HEK293 (cell line): ENCODE measurements around the gene YARS1.

ENCODE experiments used
- CTCF ChIA-PET: fragments of 350-600 bp; formaldehyde crosslinking; extraction: SDS; loops from one replicate; lab custom pipeline; 2021; ENCODE audit warnings: antibody characterized with exemption; lab: Yijun Ruan, JAX
- POLR2A ChIA-PET: fragments of 300-600 bp; formaldehyde crosslinking; extraction: SDS; loops from one replicate; lab custom pipeline; 2020; ENCODE audit warnings: antibody characterized with exemption, inconsistent platforms; lab: Yijun Ruan, JAX
- H3K27ac ChIP-seq: fragments of 200-500 bp; sonication (Bioruptor generic); 2 replicates; pipeline ENCODE4 v1.5.1; 2014; ENCODE audit warnings: low read depth, low read length, control low read depth, inconsistent platforms; ENCODE audit errors: extremely low read depth
- H3K36me3 ChIP-seq, 2 experiments: fragments of 200-500 bp in 1 of 2; sonication (Bioruptor generic) in 1 of 2; 1 replicate in 1 of 2; 2 replicates in 1 of 2; pipeline ENCODE4 v1.5.1; 2014 to 2017; ENCODE audit warnings: inconsistent platforms in 2 of 2, low read length in 2 of 2; ENCODE audit not compliant: control insufficient read depth in 2 of 2, insufficient read depth in 1 of 2
- H3K4me1 ChIP-seq: fragments of 200-500 bp; sonication (Bioruptor generic); 2 replicates; pipeline ENCODE4 v1.5.1; 2014; ENCODE audit warnings: mild to moderate bottlenecking, low read length, inconsistent platforms; ENCODE audit not compliant: control insufficient read depth, insufficient read depth
- H3K4me3 ChIP-seq: 2 replicates; pipeline ENCODE4 v1.5.1; 2011; ENCODE audit warnings: low read depth, mild to moderate bottlenecking, control low read depth, low read length, moderate library complexity
- H3K9me3 ChIP-seq: fragments of 200-500 bp; sonication (Bioruptor generic); 2 replicates; pipeline ENCODE4 v1.5.1; 2014; ENCODE audit warnings: low read depth, low read length, inconsistent platforms; ENCODE audit not compliant: control insufficient read depth, insufficient read depth
- GFI1B ChIP-seq: fragments of 450-650 bp; formaldehyde crosslinking; IDR thresholded peaks from 2 replicates; pipeline ENCODE4 v1.5.1; 2016; ENCODE audit warnings: missing biosample characterization, missing genetic modification characterization
- KLF7 ChIP-seq: fragments of 450-650 bp; formaldehyde crosslinking; IDR thresholded peaks from 2 replicates; pipeline ENCODE4 v1.5.1; 2016; ENCODE audit warnings: missing biosample characterization, missing genetic modification characterization, borderline replicate concordance
- KLF8 ChIP-seq: fragments of 450-650 bp; formaldehyde crosslinking; IDR thresholded peaks from 2 replicates; pipeline ENCODE4 v1.5.1; 2016; ENCODE audit warnings: missing biosample characterization, missing genetic modification characterization
- MYNN ChIP-seq: fragments of 450-650 bp; formaldehyde crosslinking; IDR thresholded peaks from 2 replicates; pipeline ENCODE4 v1.5.1; 2016; ENCODE audit warnings: missing biosample characterization, missing genetic modification characterization, borderline replicate concordance
- OVOL3 ChIP-seq: fragments of 450-650 bp; formaldehyde crosslinking; IDR thresholded peaks from 2 replicates; pipeline ENCODE4 v1.5.1; 2016; ENCODE audit warnings: missing biosample characterization, missing genetic modification characterization
- TCF7L2 ChIP-seq: IDR thresholded peaks from 2 replicates; pipeline ENCODE4 v1.6.1; 2011; ENCODE audit warnings: low read depth, mild to moderate bottlenecking, inconsistent platforms, low read length, moderate library complexity, borderline replicate concordance
- YY1 ChIP-seq: fragments of 450-650 bp; formaldehyde crosslinking; IDR thresholded peaks from 2 replicates; pipeline ENCODE4 v1.5.1; 2018; ENCODE audit warnings: missing biosample characterization, missing genetic modification characterization
- ZNF114 ChIP-seq: fragments of 450-650 bp; formaldehyde crosslinking; IDR thresholded peaks from 2 replicates; pipeline ENCODE4 v1.5.0; 2017; ENCODE audit warnings: missing biosample characterization, missing genetic modification characterization
- ZNF155 ChIP-seq: fragments of 450-650 bp; formaldehyde crosslinking; IDR thresholded peaks from 2 replicates; pipeline ENCODE4 v1.5.1; 2016; ENCODE audit warnings: missing biosample characterization, missing genetic modification characterization
- ZNF211 ChIP-seq: fragments of 450-650 bp; formaldehyde crosslinking; IDR thresholded peaks from 2 replicates; pipeline ENCODE4 v1.5.1; 2016; ENCODE audit warnings: low read depth, missing biosample characterization, missing genetic modification characterization
- ZNF292 ChIP-seq: fragments of 450-650 bp; formaldehyde crosslinking; IDR thresholded peaks from 2 replicates; pipeline ENCODE4 v1.5.1; 2016; ENCODE audit warnings: low read depth, missing biosample characterization, missing genetic modification characterization, borderline replicate concordance
- ZNF311 ChIP-seq: fragments of 450-650 bp; formaldehyde crosslinking; IDR thresholded peaks from 2 replicates; pipeline ENCODE4 v1.5.1; 2017; ENCODE audit warnings: missing biosample characterization, missing genetic modification characterization, borderline replicate concordance
- ZNF416 ChIP-seq: fragments of 450-650 bp; formaldehyde crosslinking; IDR thresholded peaks from 2 replicates; pipeline ENCODE4 v1.5.1; 2016; ENCODE audit warnings: missing biosample characterization, missing genetic modification characterization
- ZNF426 ChIP-seq: fragments of 450-650 bp; formaldehyde crosslinking; IDR thresholded peaks from 2 replicates; pipeline ENCODE4 v1.5.1; 2017; ENCODE audit warnings: missing biosample characterization, missing genetic modification characterization, mild to moderate bottlenecking, inconsistent platforms, moderate library complexity
- ZNF560 ChIP-seq: fragments of 450-650 bp; formaldehyde crosslinking; IDR thresholded peaks from 2 replicates; pipeline ENCODE4 v1.5.1; 2017; ENCODE audit warnings: missing biosample characterization, missing genetic modification characterization, borderline replicate concordance
- ZSCAN30 ChIP-seq: fragments of 450-650 bp; IDR thresholded peaks from 2 replicates; pipeline ENCODE4 v1.5.1; 2018; ENCODE audit warnings: missing biosample characterization, mild to moderate bottlenecking, missing genetic modification characterization, moderate library complexity
- TF ChIP-seq, protein P1 (sequence below): fragments of 450-650 bp; formaldehyde crosslinking; IDR thresholded peaks from 2 replicates; pipeline ENCODE4 v1.5.1; 2016; ENCODE audit warnings: missing biosample characterization, missing genetic modification characterization
- TF ChIP-seq, protein P2 (sequence below): fragments of 450-650 bp; formaldehyde crosslinking; IDR thresholded peaks from 2 replicates; pipeline ENCODE4 v1.5.1; 2016; ENCODE audit warnings: missing biosample characterization, missing genetic modification characterization
- TF ChIP-seq, protein P3 (sequence below): fragments of 450-650 bp; formaldehyde crosslinking; IDR thresholded peaks from 2 replicates; pipeline ENCODE4 v1.5.1; 2016; ENCODE audit warnings: missing biosample characterization, missing genetic modification characterization

YARS1 gene

DNA sequence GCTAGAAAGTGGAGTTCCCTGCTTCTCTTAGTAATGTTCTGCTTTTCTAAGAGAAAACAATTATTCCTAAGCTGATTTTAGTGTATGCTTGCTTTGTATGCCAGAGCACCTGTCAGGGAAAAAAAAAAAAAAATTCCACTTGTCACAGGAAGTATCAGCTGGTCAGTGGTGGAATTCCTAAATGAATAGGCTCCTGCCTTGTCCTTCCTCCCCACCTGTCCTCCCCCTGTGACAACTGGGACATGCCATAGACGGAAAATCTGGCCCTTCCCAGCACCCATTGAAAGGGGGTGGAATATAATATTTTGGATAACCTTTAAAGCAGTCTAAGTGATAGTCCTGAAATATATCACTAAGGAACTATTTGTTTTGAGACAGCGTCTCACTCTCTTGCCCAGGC, 42.8 kb upstream of the YARS1 start (continued):
- TF ChIP-seq ZNF416 (tag by site-specific recombination) = no peak
- TF ChIP-seq YY1 (tag by site-specific recombination) = no peak
- no peak for TF ChIP-seq KLF8 (tag by site-specific recombination)
- no peak for TF ChIP-seq ZNF426 (tag by site-specific recombination)
- TF ChIP-seq ZNF560 = no peak

DNA sequence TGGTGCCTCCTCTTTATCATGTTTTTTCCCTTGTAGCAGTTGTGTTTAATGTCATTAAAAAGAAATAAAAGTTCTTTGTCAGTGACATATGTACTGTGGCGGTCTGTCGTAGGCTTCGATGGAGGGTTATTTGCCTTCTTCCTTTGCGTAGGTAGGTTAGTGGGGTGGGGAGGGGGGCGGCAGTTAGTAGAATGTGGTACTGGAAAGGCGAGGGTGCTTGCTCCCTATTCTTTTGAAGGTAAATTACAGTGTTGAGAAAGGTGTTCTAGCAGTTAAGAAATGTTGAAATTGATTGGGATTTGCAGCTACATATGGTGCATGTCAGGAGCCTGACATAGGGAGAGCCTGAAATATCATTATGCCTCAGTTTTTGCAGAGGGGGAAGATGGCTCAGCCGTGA, 41.6 kb upstream of the YARS1 start:
- TF ChIP-seq, protein P1, sequence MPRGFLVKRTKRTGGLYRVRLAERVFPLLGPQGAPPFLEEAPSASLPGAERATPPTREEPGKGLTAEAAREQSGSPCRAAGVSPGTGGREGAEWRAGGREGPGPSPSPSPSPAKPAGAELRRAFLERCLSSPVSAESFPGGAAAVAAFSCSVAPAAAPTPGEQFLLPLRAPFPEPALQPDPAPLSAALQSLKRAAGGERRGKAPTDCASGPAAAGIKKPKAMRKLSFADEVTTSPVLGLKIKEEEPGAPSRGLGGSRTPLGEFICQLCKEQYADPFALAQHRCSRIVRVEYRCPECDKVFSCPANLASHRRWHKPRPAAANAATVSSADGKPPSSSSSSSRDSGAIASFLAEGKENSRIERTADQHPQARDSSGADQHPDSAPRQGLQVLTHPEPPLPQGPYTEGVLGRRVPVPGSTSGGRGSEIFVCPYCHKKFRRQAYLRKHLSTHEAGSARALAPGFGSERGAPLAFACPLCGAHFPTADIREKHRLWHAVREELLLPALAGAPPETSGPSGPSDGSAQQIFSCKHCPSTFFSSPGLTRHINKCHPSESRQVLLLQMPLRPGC (tag by site-specific recombination) = no peak
- TF ChIP-seq ZNF155 (no peak), GFI1B (no peak), ZNF311 (tag by site-specific recombination) (no peak), TCF7L2 (no peak), ZNF292 (no peak), ZSCAN30 (tag by site-specific recombination) (no peak), KLF7 (tag by site-specific recombination) (no peak)
- H3K36me3 ChIP-seq = peaks cover 25 to 97% of the 10 kb centered on the region in 2 experiments
- CTCF ChIA-PET = interaction anchor here (1.0 kb wide), 1 partner anchor 14 kb away, joined by 5 read pairs; no protein-coding TSS in a partner anchor

DNA sequence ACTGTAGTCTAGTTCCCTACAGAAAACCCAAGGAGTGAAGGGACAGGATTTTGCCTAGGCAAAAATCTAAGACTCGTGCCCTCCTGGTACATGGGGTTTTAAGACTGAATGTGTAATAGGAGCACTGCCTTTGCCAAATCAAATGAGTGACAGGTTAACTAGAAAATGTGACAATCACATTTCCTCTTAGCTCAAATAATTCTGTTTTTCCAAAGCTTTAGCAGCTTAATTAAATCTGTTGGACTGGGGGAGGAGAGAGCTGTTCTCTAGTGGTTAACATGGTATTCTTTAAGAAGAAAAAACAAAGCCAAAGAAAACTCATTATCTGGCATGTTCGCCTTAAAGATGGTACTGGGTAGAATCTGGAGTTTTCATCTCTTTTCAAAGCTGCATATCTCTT, 41.0 kb upstream of the YARS1 start:
- no peak overlapping the region for H3K27ac ChIP-seq
- no peaks in the 10 kb centered on the region for H3K4me1 ChIP-seq
- no peak overlapping the region for H3K4me3 ChIP-seq
- no peaks in the 10 kb centered on the region for H3K9me3 ChIP-seq
- peaks cover 30 to 97% of the 10 kb centered on the region in 2 experiments for H3K36me3 ChIP-seq
- POLR2A ChIA-PET = interaction anchor here (0.9 kb wide), 1 partner anchor 13 kb away, joined by 3 read pairs; no protein-coding TSS in a partner anchor
- CTCF ChIA-PET = interaction anchor here (0.6 to 1.0 kb wide), 4 partner anchors 8 to 81 kb away, joined by 3 to 5 read pairs (median 4); no protein-coding TSS in a partner anchor
- TF ChIP-seq MYNN = no peak

More for the DNA sequence above, 41.6 kb upstream of the YARS1 start:
- Histone ChIP-seq H3K4me1 (no peaks in the 10 kb centered on the region), H3K9me3 (no peaks in the 10 kb centered on the region), H3K27ac (no peak overlapping the region), H3K4me3 (no peak overlapping the region)
- POLR2A ChIA-PET = interaction anchor here (0.9 kb wide), 1 partner anchor 14 kb away, joined by 3 read pairs; no protein-coding TSS in a partner anchor

DNA sequence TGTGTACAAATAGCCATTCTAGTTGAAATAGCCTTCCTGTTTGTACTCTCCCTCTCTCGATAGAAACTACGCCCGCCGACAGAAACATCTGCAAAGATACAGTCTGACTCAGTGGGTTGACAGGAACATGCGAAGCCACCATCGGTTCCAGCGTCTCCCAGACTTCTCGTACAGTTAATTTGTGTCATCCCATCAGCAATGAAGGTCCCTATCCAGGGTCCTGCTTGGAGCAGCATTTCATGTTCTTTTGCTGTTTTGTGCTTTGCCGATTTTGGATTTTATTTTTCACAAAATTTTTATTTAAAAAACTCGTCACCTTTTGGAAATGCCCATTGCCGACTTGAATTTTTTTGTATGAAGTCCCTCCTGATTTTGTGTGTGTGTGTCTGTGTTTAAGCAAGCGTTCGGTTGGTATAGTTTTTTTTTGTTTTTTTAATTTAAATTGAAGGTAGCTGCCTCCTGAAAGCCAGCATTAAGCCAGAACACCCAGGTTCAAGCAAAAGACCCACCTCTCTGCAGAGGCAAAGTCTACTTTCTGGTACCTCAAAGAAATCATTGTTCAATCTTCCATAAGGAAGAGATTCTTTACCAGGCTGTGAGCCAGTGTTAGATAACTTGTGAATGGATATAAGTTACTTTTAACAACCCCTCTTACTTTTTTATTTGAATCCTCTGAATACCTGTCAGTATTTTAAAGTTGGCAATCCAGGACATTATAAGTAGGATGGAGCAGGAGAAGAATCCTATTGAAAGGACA, 38.9 kb upstream of the YARS1 start:
- H3K36me3 ChIP-seq = peaks cover 30 to 92% of the 10 kb centered on the region in 2 experiments
- TF ChIP-seq ZNF211 (tag by site-specific recombination) (no peak), ZSCAN30 (tag by site-specific recombination) (no peak), ZNF114 (tag by site-specific recombination) (no peak), OVOL3 (tag by site-specific recombination) (no peak)
- TF ChIP-seq, protein P2, sequence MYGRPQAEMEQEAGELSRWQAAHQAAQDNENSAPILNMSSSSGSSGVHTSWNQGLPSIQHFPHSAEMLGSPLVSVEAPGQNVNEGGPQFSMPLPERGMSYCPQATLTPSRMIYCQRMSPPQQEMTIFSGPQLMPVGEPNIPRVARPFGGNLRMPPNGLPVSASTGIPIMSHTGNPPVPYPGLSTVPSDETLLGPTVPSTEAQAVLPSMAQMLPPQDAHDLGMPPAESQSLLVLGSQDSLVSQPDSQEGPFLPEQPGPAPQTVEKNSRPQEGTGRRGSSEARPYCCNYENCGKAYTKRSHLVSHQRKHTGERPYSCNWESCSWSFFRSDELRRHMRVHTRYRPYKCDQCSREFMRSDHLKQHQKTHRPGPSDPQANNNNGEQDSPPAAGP = no peak
- TF ChIP-seq, protein P3, sequence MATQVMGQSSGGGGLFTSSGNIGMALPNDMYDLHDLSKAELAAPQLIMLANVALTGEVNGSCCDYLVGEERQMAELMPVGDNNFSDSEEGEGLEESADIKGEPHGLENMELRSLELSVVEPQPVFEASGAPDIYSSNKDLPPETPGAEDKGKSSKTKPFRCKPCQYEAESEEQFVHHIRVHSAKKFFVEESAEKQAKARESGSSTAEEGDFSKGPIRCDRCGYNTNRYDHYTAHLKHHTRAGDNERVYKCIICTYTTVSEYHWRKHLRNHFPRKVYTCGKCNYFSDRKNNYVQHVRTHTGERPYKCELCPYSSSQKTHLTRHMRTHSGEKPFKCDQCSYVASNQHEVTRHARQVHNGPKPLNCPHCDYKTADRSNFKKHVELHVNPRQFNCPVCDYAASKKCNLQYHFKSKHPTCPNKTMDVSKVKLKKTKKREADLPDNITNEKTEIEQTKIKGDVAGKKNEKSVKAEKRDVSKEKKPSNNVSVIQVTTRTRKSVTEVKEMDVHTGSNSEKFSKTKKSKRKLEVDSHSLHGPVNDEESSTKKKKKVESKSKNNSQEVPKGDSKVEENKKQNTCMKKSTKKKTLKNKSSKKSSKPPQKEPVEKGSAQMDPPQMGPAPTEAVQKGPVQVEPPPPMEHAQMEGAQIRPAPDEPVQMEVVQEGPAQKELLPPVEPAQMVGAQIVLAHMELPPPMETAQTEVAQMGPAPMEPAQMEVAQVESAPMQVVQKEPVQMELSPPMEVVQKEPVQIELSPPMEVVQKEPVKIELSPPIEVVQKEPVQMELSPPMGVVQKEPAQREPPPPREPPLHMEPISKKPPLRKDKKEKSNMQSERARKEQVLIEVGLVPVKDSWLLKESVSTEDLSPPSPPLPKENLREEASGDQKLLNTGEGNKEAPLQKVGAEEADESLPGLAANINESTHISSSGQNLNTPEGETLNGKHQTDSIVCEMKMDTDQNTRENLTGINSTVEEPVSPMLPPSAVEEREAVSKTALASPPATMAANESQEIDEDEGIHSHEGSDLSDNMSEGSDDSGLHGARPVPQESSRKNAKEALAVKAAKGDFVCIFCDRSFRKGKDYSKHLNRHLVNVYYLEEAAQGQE (tag by site-specific recombination) = peak; percentile 42; the same call in 1 of the 2 replicates
- no peak overlapping the region for H3K27ac ChIP-seq
- ChIA-PET CTCF (interaction anchor here (0.6 kb wide), 1 partner anchor 213 kb away, joined by 4 read pairs; no protein-coding TSS in a partner anchor), POLR2A (no interaction called here)
- no peak overlapping the region for H3K4me3 ChIP-seq
- no peaks in the 10 kb centered on the region for H3K9me3 ChIP-seq
- H3K4me1 ChIP-seq = no peaks in the 10 kb centered on the region
